GM21360 (cell line): ENCODE measurements around the gene ANKMY1.
"Not testable (repeated sequence)": the region's sequence is repeated elsewhere in the genome, so short reads cannot be mapped to it uniquely, and the experiment has no call there.

ENCODE experiments used
- ATAC-seq: cut with Tn5 transposase; IDR thresholded peaks from one replicate; pipeline ENCODE4 v1.9.1; 2021; ENCODE audit warnings: mild to moderate bottlenecking, moderate library complexity; ENCODE audit not compliant: unreplicated experiment

Gene ANKMY1

DNA sequence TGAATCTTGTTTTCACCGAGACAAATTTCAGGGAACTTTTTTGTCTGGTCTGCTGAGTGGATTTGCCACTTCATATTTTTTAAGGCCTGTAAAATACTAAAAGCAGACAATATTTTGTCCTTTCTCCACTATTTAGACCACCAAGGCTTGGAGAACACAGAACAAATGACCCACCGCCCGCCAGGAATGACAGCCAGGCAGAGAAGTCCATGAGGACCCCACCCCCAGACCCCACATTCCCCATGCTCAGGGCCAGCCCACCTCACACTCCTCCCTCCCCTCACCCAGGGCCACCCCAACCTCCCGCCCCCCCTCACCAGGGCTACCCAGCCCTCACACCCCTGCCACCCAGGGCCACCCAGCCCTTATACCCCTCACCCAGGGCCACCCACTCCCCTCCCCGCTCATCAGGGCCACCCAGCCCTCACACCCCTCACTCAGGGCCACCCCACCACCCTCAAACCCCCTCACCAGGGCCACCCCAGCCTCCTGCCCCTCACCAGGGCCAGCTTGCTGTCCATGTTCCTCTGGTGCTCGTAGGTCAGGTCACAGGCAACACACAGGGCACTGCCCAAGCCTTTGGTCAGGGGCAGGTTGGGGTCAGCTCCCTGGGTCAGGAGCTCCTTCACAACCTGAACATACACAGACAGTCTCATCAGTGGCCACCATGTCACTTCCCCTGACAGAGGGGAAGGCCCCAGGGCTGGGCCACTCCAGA is 50.6 kb downstream of the ANKMY1 start:
- no peak for ATAC-seq

DNA sequence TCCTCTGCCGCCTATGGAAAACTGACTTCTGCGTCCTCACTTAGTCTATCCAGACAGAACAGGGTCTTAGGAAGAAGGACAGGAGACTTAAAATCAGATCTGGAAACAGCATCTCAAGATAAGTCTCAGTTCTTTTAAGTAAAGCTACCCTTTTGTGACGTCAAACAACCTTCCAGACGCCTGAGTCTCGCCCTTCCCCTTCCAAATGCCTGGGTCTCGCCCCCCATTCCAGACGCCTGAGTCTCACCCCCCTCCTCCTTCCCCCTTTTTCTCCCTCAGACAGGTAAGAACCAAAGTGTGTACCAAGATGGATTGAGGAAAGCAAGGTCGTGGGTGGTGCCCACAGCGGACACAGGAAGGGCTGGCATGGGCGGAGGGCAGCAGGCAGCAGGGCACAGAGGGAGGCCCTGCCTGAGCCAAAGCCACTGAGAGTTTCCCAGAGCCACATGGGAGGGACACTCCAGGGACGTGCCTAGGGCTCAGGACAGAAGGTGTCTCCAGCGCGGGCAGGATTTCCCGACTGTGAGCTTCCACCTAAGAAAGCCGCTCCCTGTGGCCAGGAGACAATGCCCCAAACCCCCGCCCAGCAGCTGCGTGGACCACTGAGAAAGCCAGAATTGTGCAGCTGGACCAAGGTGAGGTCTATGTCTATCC is 51.3 kb downstream of the ANKMY1 start:
- no peak for ATAC-seq

DNA sequence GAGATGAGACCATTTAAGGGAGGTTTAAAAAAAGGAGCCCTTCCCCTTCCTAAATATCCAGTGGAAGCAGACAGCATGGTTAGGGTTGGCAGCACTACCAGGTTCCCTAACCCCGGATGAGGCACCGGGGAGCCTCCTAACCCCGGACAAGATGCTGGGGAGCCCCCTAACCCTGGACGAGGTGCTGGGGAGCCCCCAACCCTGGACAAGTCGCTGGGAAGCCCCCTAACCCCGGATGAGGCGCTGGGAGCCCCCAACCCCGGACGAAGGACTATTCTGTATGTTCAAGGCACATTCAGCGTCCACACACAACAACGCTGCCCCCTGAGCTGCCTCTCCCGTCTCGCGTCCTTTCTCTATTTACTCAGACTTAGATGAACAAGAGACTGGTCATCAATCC is 51.9 kb downstream of the ANKMY1 start:
- no peak for ATAC-seq

DNA sequence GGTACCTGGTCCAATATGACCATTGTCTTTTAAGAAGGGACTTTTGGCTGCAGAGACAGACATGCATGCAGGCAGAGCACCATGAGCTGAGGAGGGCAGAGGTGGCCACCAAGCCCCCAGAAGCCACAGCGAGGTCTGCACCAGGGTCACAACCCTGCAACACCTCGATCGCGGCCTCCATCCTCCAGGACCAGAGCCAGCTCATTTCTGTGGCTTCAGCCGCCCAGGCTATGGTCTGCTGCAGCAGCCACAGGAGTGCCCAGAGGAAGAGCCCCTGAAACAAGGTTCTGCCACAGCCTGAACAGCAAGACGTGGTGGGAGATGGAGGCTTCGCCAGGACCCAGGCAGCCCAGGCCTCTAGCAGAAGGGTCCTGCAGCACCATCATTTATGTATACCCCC is 53.9 kb downstream of the ANKMY1 start:
- no peak for ATAC-seq

GRCh38 chr2:240503375-240503774 is 54.4 kb downstream of the ANKMY1 start:
- no peak for ATAC-seq

DNA sequence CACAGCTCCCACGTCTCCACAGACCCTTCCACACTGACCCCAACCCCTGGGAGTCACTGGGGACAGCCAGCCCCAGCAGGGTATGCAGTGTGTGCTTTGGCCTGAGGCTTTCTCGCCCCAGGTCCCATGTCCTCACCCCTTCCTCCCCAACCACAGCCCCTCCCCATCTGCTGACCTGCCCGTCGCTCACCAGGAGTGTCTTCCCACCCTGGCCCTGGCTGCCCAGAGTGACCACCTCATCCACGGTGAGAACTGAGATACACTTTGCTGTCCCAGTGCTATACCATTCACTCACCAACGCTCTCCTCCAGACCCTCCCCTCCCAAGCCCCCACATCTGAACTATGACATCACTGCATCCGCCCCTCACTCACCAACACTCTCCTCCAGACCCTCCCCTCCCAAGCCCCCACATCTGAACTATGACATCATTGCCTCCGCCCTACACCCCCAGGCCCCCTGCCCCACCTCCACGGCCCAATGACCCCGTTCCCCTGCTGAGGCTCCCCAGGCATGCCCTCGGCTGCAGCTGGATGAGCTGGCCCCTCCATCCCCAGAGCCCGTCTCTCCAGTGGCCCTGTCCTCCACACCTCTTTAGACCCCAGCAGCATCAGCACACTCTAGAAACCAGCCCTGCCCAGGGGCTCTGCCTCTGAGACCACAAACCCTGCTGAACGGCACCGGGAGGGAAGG is 55.2 kb downstream of the ANKMY1 start:
- ATAC-seq: no peak

DNA sequence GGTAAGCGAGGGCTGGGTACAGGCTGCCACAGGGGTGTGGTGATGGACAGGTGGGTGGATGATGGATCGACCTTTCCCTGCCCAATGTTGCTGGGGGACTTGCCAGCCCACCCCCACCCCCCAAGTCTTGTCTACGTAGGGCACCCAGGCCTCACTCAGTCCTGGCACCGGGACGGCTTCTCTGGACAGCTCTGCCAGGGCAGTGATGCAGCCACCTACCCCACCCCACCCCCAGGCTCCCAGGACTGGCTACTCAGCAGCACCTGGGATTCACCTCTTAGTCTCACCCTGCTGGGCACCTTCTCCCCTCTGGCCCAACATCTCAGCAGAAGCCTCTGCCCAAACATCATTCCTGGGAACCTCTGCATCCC is 55.7 kb downstream of the ANKMY1 start:
- no peak for ATAC-seq

GRCh38 chr2:240501531-240501991 is 56.2 kb downstream of the ANKMY1 start:
- no peak for ATAC-seq

DNA sequence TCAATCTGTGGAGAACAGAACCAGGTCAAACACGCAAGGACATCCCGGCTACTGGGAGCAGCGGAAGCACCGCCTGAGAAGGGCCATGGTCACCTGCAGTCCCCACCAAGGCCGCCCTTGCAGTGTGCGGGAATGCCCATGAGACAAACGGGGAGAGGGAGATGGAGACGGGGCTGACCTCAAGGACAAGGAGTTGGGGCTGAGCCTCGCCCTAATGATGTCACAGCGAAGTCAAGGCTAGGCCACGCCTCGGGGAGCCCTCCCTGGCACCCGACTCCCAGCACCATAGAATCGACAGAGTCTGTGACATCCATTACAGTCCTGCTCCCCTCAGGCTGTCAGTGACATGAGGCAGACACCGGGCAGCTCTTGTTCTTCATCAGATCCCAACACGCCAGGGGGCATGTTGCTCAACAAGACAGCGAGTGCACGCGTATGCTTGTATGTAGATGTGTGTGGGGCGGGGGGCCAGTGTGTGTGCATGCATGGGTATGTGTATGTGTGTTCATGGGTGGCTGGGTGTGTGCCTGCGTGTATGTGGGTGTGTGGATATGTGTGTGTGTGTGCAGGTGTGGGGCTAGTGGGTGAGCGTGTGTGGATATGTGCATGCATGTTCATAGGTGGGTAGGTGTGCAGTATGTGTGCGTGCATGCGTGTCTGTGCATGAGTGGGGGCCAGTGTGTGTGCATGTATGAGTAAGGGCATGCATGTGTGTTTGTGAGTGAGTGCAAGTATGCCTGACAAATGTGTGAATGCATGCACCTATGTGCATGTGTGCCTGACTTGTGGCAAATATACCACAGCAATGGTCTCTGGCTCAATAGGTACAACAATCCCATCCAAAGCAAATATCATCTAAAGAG is 57.0 kb downstream of the ANKMY1 start:
- ATAC-seq: no peak

- ATAC-seq: no peak
These were observed 58.2 kb downstream of the ANKMY1 start for GRCh38 chr2:240499309-240500301.

- ATAC-seq: no peak
These were observed 58.9 kb downstream of the ANKMY1 start for GRCh38 chr2:240498958-240499260.

GRCh38 chr2:240498171-240498957 is 59.4 kb downstream of the ANKMY1 start:
- ATAC-seq: no peak

DNA sequence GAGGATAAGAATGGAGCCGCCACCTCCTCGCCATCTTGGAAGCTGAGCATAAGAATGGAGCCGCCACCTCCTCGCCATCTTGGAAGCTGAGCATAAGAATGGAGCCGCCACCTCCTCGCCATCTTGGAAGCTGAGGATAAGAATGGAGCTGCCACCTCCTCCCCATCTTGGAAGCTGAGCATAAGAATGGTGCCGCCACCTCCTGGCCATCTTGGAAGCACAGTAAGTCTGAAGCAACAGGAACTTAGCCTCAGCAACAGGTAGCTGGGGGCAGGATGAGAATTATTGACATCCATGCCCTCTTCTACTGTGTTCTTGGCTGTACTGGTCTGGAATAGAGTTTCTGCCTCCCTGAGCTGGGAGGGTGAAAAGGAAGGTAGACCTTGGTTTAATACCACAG is 60.7 kb downstream of the ANKMY1 start:
- ATAC-seq: not testable (repeated sequence)

DNA sequence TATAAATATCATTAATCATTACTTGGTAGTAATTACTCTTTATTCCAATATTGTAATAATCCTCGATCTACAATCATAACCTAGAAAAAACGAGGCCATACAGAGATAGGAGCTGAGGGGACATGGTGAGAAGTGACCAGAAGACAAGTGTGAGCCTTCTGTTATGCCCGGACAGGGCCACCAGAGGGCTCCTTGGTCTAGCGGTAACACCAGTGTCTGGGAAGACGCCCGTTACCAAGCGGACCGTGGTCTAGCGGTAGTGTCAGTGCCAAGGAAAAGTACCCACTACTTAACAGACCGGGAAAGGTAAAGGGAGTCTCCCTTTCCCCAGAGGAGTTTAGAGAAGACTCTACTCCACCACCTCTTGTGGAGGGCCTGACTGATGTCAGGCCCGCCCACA is 62.8 kb downstream of the ANKMY1 start:
- not testable (repeated sequence) for ATAC-seq

DNA sequence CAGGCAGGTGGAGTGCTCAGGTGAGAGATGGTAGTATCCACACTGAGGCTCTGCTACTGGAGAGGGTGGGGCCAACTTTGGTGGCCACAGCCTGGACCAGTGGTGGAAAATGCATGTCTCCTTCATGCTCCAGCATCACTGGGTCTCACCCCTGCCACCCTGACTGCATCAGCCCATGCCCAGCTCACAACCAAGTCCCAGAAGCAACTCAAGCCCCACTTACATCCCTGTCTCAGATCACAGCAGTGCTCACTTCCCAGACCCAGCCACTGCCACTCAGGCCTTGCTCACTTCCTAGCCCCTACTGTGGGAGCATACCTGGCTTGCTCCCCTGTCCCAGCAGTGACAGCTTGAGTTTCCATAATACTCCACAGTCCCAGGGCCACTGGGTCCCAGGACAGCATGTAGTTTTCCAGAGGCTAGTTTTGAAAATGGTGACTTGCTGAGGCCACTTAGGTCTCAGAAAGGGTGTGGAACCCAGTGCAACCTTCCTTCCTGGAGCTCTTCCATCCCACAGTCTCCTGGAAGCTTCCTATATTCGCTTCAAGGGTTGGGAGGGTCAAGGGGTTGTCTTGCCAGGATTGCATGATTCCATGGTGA is 63.5 kb downstream of the ANKMY1 start:
- ATAC-seq: no peak

DNA sequence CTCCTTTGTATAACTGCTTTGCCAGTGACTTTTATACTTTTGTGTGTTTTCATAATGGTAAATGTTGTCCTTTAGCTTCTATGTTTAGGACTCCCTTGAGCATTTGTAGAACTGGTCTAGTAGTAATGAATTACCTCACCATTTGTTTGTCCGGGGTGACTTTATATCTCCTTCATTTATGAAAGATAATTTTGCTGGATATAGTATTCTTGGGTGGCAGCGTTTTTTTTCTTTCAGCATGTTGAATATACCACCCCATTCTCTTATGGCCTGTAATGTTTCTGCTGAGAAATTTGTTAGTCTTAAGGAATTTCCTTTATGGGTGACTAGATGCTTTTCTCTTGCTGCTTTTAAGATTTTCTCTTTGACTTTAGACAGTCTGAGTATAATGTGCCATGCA is 66.3 kb downstream of the ANKMY1 start:
- no peak for ATAC-seq

DNA sequence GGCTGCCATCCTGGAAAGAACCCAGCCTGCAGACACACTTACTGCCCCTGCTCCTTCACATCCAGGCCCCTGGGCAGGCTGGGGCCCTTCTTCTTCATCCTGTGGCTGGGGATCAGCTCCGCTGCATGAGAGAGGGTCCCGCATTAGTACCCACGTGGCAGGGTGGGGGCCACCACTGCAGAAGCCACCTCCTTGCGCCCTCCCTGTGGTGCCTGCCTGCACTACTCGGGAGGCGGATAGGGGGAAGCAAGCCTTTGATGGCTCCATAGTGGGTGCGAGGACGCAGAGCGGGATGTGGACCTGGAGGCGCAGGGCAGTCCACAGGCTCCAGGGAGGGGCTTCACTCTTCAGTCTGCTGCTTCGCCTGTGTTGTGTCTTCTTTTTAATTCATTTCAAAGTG is 75.6 kb downstream of the ANKMY1 start:
- ATAC-seq: no peak

- ATAC-seq: no peak
These were observed 76.1 kb downstream of the ANKMY1 start for GRCh38 chr2:240481720-240482119.
